GM21360 (cell line): ENCODE results near the gene PUM2.
A peak's percentile ranks its signal among the peaks of the same experiment; 100 is the strongest.
"Not testable (repeated sequence)": the region's sequence is repeated elsewhere in the genome, so short reads cannot be mapped to it uniquely, and the experiment has no call there.

ENCODE experiments used
- ATAC-seq: cut with Tn5 transposase; IDR thresholded peaks from one replicate; pipeline ENCODE4 v1.9.1; 2021; ENCODE audit warnings: mild to moderate bottlenecking, moderate library complexity; ENCODE audit not compliant: unreplicated experiment

Gene PUM2

DNA sequence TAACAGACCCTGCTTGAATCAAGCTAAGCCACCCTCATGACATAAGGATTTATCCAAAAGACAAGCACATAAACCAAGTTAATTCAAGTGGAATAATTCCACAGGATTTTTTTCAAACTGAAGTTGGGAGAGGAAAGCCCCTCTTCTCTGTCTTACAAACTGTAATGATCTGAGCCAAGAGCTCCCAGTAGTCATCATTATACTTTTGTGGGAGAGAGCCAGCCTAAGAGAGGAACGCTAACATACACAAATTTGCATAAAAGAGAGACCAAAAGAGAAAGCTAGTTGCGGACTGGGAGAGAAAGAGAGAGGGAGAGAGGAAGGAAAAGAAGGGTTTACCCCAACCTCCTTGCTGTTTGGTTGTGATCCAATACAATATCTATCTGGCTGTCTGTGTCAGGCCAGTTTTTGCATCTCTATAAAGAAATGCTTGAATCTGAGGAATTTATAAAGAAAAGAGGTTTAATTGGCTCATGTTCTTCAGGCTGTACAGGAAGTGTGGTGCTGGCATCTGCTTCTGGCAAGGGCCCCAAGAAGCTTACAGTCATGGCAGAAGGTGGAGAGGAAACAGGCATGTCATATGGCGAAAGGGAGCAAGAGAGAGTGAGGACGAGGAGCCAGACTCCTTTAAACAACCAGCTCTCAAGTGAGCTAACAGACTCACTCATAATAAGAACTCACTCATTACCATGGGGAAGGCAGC, 20.8 kb upstream of the PUM2 start:
- ATAC-seq = no peak

DNA sequence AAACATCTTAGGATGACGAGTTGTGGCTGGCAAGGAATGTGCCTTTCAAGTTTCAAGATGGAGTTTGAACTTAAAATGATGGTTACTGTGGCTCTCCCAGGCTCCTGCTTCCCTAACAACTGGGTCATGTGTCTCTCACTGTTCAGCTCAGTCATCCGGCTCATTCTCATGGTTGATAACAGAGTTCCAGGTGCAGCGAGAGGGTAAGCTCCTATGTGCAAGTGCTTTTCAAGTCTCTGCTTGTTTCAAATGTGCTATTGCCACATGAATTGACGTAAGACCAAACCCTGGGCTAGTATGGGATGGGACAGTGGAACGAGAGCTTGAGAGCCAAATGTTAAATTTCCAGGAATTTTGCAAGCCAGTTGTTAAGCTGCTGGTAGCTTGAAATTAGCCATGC, 19.5 kb upstream of the PUM2 start:
- no peak for ATAC-seq

DNA sequence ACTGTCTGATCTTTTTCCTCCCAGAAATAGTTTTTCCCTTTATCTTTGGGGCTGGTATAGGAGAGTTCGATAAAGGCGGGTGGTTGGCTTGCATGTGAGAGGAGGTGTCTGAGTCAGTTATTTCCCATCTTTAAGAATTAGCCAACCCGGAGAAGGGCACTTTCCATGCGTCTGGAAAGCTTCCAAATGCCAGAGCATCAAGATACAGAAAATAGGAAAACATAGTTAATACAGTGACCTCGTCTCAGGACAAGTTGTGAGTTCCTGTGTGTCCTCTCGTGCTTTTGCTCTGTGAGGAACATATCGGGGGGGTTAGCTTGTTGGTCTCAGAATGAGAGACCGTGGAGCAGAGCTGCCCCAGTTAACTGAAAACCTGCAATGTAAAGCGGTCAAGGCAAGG, 18.7 kb upstream of the PUM2 start:
- no peak for ATAC-seq

DNA sequence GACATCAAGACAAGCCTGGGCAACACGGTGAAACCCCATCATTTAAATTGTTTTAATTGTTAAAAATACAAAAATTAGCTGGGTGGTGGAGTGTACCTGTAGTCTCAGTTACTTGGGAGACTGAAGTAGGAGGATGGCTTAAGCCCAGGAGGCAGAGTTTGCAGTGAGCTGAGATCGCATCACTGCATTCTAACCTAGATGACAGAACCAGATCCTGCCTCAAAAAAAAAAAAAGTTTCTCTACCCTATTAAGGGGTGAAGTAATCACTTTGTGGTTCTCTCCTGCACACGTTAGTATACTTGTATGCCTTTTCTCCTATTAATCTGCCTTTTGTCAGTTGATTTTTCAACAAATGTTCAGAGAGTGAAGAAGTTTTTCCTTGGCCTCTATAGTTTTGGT, 18.1 kb upstream of the PUM2 start:
- ATAC-seq = no peak

DNA sequence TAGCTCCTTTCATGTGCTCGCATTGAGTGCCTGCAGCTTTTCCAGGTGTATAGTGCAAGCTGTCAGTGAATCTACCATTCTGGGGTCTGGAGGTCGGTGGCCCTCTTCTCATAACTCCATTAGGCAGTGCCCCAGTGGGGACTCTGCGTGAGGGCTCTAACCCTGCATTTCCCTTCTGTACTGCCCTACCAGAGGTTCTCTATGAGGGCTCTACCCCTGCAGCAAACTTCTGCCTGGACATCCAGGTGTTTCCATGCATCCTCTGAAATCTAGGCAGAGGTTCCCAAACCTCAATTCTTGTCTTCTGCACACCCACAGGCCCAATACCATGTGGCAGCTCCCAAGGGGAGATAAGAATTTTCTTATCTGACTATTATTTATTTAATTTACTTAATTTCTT, 17.3 kb upstream of the PUM2 start:
- not testable (repeated sequence) for ATAC-seq

DNA sequence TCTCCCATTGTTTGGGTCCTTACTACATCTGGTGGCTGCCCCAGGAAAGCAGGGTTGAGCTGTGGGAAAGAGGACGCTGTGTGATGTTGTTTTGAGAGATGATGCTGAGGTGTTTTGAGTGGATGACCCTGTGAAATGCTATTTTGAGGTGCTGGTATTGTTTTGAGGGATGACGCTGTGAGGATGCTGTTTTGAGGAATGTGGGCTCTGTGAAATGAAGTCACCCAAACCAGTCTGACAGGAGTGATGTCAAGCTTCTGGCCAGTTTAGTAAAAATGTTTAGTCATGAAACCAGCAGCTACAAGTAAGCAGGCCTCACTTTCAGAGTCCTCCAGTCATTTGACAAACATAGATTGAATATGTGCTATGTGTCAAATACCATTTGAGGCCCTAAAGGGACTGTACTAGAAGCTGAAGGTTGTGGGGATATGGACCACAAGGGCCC, 16.1 kb upstream of the PUM2 start:
- no peak for ATAC-seq

DNA sequence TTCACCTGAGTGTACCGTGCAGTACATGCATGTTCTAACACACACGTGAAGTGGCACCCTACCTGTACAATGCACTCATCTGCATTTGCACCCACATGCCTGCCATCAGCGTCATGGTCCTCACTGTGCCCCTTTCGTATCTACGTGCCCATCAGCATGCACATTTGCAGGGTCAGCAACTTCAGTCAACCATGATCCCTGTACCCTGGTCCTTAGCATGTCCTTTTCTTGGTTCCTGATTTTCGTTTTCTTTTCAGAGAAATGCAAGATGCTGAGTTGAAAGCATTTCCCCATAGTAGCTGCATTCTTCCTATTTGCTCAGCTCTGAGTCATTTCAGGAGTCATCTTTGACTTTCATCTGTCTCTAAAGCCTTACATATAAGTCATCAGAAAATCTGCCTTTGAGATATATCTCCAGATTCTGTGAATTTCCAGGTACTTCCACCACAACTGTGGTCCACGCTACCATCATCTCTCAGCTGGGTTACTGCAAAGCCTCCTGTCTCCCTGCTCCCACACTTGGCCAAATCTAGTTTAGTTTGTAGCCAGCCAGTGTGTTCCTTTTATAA, 14.7 kb upstream of the PUM2 start:
- ATAC-seq = peak; percentile 95

DNA sequence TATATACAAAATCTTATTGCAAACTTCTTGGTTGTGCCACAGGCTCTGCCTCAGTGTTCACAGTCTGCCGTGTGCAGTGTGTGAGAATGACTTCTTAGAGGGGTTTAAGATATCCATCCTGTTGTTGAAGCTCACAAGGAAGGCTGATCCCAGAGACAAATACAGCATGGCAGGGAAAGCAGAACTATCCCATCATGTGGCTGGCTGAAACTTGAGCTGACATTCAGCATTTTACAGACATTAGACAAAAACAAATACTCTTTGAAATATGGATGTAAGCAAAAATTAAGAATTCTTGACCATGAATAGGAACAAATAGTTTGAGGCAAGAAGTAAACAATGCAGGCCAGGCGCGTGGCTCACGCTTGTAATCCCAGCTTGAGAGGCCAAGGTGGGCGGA, 12.9 kb upstream of the PUM2 start:
- ATAC-seq = no peak

DNA sequence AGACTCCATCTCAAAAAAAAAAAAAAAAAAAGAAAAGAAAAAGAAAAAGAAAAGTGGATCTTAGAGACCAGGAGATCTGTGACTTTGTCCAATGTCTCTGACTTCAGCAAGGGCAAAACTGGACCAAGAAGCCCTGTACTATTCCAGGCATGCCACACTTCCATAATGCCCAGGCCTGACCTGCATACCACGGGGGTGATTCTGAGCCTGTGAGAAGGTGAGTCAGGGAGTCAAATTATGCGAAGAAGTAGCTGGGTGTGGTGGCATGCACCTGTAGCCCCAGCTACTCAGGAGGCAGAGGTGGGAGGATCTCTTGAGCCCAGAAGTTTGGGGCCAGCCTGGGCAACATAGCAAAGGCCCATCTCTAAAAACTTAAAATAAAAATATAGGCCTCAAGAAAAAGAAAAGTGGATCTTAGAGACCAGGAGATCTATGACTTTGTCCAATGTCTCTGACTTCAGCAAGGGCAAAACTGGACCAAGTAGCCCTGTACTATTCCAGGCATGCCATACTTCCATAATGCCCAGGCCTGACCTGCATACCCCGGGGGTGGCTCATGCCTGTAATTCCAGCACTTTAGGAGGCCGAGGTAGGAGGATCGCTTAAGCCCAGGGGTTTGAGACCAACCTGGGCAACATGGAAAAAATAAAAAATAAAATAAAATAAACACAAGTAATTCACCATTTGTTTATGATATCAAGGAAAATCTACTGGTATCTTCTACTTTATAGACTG, 12.2 kb upstream of the PUM2 start:
- ATAC-seq = no peak

DNA sequence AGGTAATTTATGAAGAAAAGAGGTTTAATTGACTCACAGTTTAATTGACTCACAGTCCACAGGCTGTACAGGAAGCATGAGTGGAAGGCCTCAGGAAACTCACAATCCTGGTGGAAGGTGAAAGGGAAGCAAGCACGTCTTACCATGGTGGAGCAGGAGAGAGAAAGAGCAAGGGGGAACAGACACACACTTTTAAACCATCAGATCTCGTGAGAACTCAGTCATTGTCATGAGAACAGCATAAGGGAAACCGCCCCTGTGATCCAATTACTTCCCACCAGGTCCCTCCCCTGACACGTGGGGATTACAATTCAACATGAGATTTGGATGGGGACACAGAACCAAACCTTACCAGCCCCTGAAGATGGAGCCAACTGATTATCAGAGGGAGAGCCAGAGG, 11.2 kb upstream of the PUM2 start:
- ATAC-seq = no peak

DNA sequence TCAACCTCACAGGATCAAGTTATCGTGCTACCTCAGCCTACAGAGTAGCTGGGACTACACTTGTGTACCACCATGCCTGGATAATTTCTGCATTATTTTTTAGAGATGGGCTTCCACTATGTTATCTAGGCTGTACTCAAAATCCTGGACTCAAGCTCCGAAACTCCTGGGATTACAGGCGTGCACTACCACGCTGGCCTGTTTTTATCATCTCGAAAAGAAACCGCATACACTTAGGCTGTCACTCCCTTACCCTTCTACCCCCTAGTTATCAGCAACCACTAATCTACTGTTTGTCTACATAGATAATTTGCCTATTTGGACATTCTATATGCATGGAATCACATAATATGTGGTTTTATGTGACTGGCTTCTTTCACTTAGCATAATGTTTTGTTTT, 8.5 kb upstream of the PUM2 start:
- ATAC-seq = no peak

DNA sequence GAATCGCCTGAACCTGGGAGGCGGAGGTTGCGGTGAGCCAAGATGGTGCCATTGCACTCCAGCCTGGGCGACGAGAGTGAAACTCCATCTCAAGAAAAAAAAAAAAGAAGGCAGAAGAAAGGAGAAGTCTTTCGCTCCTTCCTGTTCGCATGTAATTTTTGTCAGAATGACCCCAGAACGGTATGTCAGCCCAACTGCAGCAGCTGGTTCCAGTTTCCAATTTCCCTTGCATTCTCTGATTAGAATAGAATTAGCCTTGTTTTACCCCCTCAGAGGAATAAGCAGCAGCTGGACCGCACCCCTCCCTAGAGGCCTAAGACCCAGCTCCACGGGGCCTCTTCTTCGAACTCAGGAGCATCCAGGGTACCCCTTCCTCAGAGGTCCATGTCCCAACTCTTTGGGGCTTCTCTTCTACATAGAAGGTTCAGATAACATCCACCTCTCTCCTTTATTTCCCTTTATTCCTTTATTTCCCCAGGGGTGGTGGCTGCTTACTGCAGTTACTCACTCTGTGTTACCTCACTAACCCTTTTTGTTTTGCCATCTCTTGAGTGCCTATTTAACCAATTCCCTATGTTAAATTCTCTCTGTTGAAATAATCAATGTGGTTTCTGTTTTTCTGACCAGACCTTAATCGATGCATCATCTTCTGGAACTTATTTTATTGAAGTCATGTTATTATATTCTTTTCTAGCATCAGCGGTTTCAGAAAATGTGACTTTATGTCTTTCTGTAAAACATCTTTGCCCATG, 7.2 kb upstream of the PUM2 start:
- ATAC-seq = no peak

DNA sequence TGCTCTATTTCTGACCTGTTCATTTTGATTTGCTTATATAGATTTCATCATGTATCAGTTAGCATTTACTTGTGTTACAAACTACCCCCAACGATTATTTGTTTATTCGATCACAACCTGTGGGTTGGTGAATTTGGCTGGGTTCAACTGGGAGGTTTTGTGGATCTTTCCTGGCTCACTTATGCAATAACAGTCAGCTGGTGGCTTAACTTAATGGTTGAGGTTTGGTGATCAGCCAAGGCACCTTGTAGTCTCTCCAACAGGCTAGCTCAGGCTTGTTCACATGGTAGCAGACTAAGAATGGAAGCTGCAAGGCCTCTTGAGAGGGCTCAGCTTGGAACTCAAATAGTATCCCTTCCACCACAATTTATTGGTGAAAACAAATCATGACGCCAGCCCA, 5.4 kb upstream of the PUM2 start:
- ATAC-seq = no peak

DNA sequence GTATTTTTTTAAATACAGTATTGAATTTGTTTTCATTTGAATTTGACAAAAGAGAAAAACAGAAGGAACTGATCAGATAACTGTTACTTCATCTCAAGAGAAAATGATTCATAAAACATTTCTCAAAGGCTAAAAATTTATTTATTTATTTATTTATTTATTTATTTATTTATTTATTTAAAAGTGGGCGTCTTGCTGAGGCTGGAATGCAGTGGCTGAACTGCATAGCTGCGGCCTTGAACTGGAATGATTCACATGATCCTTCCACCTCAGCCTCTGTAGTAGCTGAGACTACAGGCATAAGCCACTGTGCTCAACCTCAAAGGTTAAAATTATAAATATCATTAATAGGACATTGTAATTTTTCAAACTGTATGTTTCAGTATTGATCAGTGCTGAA, 4.5 kb upstream of the PUM2 start:
- no peak for ATAC-seq

DNA sequence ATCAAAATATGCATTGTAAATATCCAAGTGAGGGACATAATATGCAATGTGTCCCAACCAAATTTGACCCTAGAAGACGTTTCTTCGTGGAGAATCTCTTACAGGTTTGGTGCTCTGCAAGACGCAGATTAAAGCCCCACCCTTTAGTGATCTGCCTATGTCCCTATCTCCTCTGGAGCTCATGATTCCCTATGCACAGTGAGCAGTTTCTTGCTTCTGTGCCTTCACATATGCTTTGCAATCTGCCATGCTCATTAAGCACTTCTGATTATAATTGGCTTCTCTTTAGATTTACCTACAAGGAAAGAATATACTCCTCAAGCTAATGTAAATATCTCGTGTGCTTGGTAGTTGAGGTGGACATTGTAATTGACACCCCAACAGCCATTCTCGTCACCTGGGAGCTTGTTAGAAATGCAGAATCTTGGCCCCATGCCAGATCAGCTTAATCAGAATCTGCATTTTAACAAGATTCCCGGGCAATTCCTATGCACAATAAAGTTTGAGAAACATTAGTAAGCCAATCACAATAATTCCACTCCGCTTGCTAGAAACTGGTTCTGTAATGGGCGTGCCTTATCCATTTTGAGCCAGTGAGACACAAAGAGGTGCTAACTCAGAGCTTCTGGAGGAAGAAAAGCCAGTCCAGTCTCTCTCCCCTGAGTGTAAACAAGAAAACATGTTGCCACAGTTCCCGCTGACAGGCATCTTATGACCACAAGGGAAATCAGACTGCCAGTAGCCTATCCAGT, 2.8 kb upstream of the PUM2 start:
- ATAC-seq = no peak

DNA sequence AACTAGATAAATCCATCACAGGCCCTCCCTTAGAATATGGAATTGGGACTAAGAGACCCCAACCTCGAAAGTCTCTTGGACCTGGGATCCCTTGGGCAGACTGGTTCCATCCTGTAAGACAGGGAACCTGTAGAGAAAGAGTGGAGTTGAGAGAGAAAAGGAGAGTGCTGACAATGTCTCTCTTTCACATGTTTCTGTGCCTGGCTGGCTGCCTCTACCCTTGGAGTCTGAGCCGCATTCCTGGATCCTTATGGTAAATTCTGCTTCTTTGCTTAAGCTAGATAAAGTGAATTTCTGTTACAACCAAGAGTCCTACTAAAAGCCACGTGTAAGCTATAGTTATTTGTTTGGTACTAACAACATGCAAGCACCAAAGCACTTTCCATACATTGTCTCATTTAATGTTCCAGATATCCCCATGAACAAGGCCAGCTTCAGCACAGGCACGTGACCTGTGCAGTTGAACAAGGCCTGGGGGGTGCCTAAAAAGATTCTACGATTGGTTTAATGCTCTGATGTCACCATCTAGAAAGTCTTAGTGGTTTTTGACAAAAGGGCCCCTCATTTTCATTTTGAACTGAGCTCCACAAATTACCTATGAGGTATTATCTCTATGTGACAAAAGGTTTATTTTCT, 2.1 kb upstream of the PUM2 start:
- ATAC-seq = no peak

DNA sequence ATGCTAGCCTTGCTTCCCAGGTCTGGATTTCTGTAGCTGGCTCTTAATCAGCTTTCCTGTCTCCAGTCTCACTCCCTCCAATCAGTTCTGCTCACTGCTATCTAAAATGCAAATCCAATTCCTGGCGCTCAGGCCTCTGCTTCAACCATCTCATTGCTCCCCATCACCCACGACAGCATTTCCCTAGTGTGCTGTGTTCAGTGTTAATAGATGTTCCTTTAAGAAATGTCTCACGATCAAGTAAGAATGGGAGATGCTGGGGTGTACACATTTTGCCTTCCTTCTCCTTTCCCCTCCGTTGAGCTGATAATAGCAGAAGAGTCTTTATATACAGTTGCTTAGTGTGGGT, 1.6 kb upstream of the PUM2 start:
- no peak for ATAC-seq

DNA sequence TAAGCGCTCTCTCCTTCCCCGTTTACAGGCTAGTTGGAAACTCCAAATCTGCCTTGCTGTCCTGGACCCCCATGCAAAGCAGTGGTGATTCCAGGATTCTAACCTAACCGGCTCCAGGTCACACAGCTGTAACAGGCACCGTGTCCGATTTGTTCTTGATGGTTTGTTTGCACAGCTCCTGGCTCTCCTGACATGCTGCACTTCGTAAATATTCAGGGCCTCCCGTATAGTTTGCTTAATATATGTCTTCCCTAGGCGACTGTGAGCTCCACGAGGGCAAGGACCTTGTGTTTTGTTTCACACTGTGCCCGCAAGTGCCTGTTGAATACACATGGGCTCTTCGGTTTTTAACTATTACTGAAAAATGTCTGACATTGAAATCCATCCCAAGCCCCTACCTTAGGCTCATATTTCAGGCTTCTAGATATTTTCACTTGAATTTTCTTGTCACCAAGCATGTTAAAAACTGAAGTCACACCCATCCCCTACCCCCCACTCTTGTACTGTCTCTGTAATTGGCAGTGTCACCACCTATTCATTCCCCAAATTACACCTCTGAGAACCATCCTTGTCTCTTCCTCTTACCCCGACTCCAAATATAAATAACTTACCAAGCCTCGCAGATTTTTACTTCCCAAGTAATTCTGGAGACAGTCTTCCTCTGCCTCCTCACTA, 1.0 kb upstream of the PUM2 start:
- peak; percentile 1 for ATAC-seq

DNA sequence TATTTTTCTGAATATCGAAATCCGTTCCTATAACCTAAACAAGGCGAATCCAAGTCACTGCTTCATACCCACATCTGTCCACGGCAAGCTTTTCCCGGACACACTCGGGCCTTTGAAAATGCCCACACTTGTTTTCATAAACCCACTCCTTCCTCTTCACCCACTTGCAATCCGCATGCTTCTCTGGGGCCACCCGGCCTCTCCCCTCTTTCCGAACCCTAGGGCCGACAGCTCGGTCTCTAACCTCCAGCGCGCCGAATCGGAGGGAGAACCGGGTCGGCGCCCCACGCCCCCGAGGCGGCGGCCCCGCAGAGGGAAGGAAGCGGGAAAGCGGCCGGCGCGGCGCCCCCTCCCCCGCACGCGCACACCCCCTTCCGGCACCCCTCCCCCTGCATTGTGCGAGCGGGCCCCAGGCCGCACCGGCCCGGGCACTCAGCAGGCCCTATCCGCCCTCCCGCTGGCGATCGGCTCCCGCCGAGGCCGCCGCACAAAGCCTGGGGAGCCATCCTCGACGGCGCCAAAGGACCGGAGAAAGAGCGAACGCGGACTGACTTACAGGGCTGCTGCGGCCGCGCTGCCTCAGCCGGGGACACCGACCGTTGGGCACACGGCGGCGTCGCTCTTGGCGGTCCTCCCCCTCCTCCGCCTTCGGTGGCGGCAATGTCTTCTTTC, 467 bp downstream of the PUM2 start:
- ATAC-seq = peak; percentile 26
